ENCODE measurements around the gene GPR119.

The GPR119 gene

GRCh38 chrX:130402208-130402684 lies 16.8 kb upstream of the GPR119 start:
- Histone ChIP-seq H3K9me2 (replicated peaks; ENCODE audit: insufficient read depth, low read length) (no peaks in the 10 kb centered on the region), H3K27ac (ENCODE audit: low read length) (no peak overlapping the region)

GRCh38 chrX:130401415-130402207 lies 16.1 kb upstream of the GPR119 start, which contains the start of gene RBMX2:
Gene RBMX2, plus strand, starts transcription at chrX:130401987. Its CDS starts 46 bp downstream, at chrX:130402033.
- peak within 1 kb of the TSS; percentile 48; the same call in 1 of the 2 replicates for H3K9ac ChIP-seq (ENCODE audit: low read length)
- H3K4me1 ChIP-seq (ENCODE audit: low read length), result no peaks in the 10 kb centered on the region
- H3K9me3 ChIP-seq (replicated peaks; ENCODE audit: insufficient read depth, low read length), result no peaks in the 10 kb centered on the region
- H3K27ac ChIP-seq (ENCODE audit: low read length), result peak within 1 kb of the TSS; percentile 55; the same call in 1 of the 2 replicates
- no peaks in the 10 kb centered on the region for H3K9me2 ChIP-seq (replicated peaks; ENCODE audit: insufficient read depth, low read length)
- DNase-seq, result peak; percentile 78
- TF ChIP-seq EZH2 (optimal IDR thresholded peaks at IDR 0.05; ENCODE audit: low read depth, low read length), result no peak
- no peak for TF ChIP-seq CTCF (IDR thresholded peaks at IDR 0.05; ENCODE audit: low read length)
- TF ChIP-seq EZH2phosphoT487 (IDR thresholded peaks at IDR 0.05; ENCODE audit: low read length), result no peak
- peak within 1 kb of the TSS; percentile 66 for H3K4me3 ChIP-seq (ENCODE audit: low read length)
- no peaks in the 10 kb centered on the region for H4K20me1 ChIP-seq (ENCODE audit: insufficient read depth, low read length)
- peaks cover 24% of the 10 kb centered on the region for H3K79me2 ChIP-seq (ENCODE audit: low read length)
- peaks cover 4% of the 10 kb centered on the region; the same call in 1 of the 2 replicates for H3F3A ChIP-seq (ENCODE audit: insufficient read depth, low read length)
- H2AFZ ChIP-seq (ENCODE audit: low read length), result peak within 1 kb of the TSS; percentile 61
- H3K27me3 ChIP-seq (replicated peaks; ENCODE audit: insufficient read depth, low read length), result no peaks in the 10 kb centered on the region
- no peaks in the 10 kb centered on the region for H3K36me3 ChIP-seq (replicated peaks; ENCODE audit: insufficient read depth, low read length)
- H3K4me2 ChIP-seq (ENCODE audit: low read depth, low read length), result peak within 1 kb of the TSS; percentile 75

More at GRCh38 chrX:130402208-130402684, 16.8 kb upstream of the GPR119 start:
- TF ChIP-seq EZH2phosphoT487 (IDR thresholded peaks at IDR 0.05; ENCODE audit: low read length) (no peak), EZH2 (optimal IDR thresholded peaks at IDR 0.05; ENCODE audit: low read depth, low read length) (no peak), CTCF (IDR thresholded peaks at IDR 0.05; ENCODE audit: low read length) (no peak)
- no peaks in the 10 kb centered on the region for H4K20me1 ChIP-seq (ENCODE audit: insufficient read depth, low read length)
- H2AFZ ChIP-seq (ENCODE audit: low read length), result peak overlapping the region; percentile 61; the same call in 1 of the 2 replicates
- peaks cover 4% of the 10 kb centered on the region; the same call in 1 of the 2 replicates for H3F3A ChIP-seq (ENCODE audit: insufficient read depth, low read length)
- H3K4me1 ChIP-seq (ENCODE audit: low read length), result no peaks in the 10 kb centered on the region
- H3K79me2 ChIP-seq (ENCODE audit: low read length), result peaks cover 24% of the 10 kb centered on the region
- no peaks in the 10 kb centered on the region for H3K9me3 ChIP-seq (replicated peaks; ENCODE audit: insufficient read depth, low read length)
- no peak for DNase-seq
- H3K4me3 ChIP-seq (ENCODE audit: low read length), result peak overlapping the region; percentile 66
- peak overlapping the region; percentile 48; the same call in 1 of the 2 replicates for H3K9ac ChIP-seq (ENCODE audit: low read length)
- H3K27me3 ChIP-seq (replicated peaks; ENCODE audit: insufficient read depth, low read length), result no peaks in the 10 kb centered on the region
- peak overlapping the region; percentile 75 for H3K4me2 ChIP-seq (ENCODE audit: low read depth, low read length)
- no peaks in the 10 kb centered on the region for H3K36me3 ChIP-seq (replicated peaks; ENCODE audit: insufficient read depth, low read length)

- Histone ChIP-seq H3K4me1 (ENCODE audit: low read length) (no peaks in the 10 kb centered on the region), H3K9me2 (replicated peaks; ENCODE audit: insufficient read depth, low read length) (no peaks in the 10 kb centered on the region), H3K27ac (ENCODE audit: low read length) (no peak overlapping the region), H4K20me1 (ENCODE audit: insufficient read depth, low read length) (no peaks in the 10 kb centered on the region), H3K79me2 (ENCODE audit: low read length) (no peaks in the 10 kb centered on the region), H3K4me2 (ENCODE audit: low read depth, low read length) (no peak overlapping the region), H3K27me3 (replicated peaks; ENCODE audit: insufficient read depth, low read length) (no peaks in the 10 kb centered on the region), H3K9ac (ENCODE audit: low read length) (no peak overlapping the region), H2AFZ (ENCODE audit: low read length) (no peak overlapping the region), H3K36me3 (replicated peaks; ENCODE audit: insufficient read depth, low read length) (no peaks in the 10 kb centered on the region), H3K9me3 (replicated peaks; ENCODE audit: insufficient read depth, low read length) (no peaks in the 10 kb centered on the region), H3K4me3 (ENCODE audit: low read length) (no peak overlapping the region), H3F3A (ENCODE audit: insufficient read depth, low read length) (no peaks in the 10 kb centered on the region)
- no peak for TF ChIP-seq CTCF (IDR thresholded peaks at IDR 0.05; ENCODE audit: low read length)
- no peak for TF ChIP-seq EZH2 (optimal IDR thresholded peaks at IDR 0.05; ENCODE audit: low read depth, low read length)
- no peak for TF ChIP-seq EZH2phosphoT487 (IDR thresholded peaks at IDR 0.05; ENCODE audit: low read length)
- no peak for DNase-seq
Observed at GRCh38 chrX:130395341-130395740, 9.9 kb upstream of the GPR119 start.
